Forelimb muscle (tissue), 1 donor: ENCODE data around the gene MIER1. TPM values are rescaled to one million over a fixed set of nuclear protein-coding genes. Genes with fewer than 3 reads are reported as not detected.
A peak's percentile ranks its signal among the peaks of the same experiment; 100 is the strongest.
"Not testable (repeated sequence)": the region's sequence is repeated elsewhere in the genome, so short reads cannot be mapped to it uniquely, and the experiment has no call there.

ENCODE experiments used
- DNase-seq: peaks from one replicate; pipeline ENCODE4 v3.0.0-alpha.2; 2013; ENCODE audit warnings: low read depth
- polyA plus RNA-seq: library from polyadenylated mRNA; unstranded; fragments of 120-200 nt; gene quantifications from one replicate; pipeline ENCODE4 v1.2.1, GENCODE V29; 2013; ENCODE audit not compliant: insufficient read length

The MIER1 gene
- 22.8 TPM for polyA plus RNA-seq

GRCh38 chr1:66924756-66925557, at the start of gene MIER1, which contains the start of gene DNAI4:
MIER1 (plus strand) TSS chr1:66924990; CDS start chr1:66925029, 39 bp downstream.
DNAI4 (minus strand) TSS chr1:66924856; CDS start chr1:66924831, 25 bp downstream.
- peak; percentile 90 for DNase-seq

- no peak for DNase-seq
Measured at GRCh38 chr1:66876664-66877063, 48.1 kb upstream of the MIER1 start.

- DNase-seq = no peak
Measured at GRCh38 chr1:66889030-66889429, 35.8 kb upstream of the MIER1 start.

GRCh38 chr1:66890621-66891020, 34.2 kb upstream of the MIER1 start:
- DNase-seq = no peak

GRCh38 chr1:66893712-66894111, 31.1 kb upstream of the MIER1 start:
- DNase-seq = no peak

GRCh38 chr1:66915203-66915602, 9.6 kb upstream of the MIER1 start:
- DNase-seq = not testable (repeated sequence)

- DNase-seq = no peak
Measured at GRCh38 chr1:66916320-66916719, 8.5 kb upstream of the MIER1 start.

GRCh38 chr1:66917476-66917875, 7.3 kb upstream of the MIER1 start:
- DNase-seq = no peak

GRCh38 chr1:66919063-66919462, 5.7 kb upstream of the MIER1 start:
- no peak for DNase-seq

- DNase-seq = no peak
Measured at GRCh38 chr1:66919828-66920227, 5.0 kb upstream of the MIER1 start.

GRCh38 chr1:66920543-66920942, 4.2 kb upstream of the MIER1 start:
- no peak for DNase-seq

- DNase-seq = no peak
Measured at GRCh38 chr1:66925558-66925910, 744 bp downstream of the MIER1 start.

GRCh38 chr1:66925944-66926343, 1.2 kb downstream of the MIER1 start:
- no peak for DNase-seq

- no peak for DNase-seq
Measured at GRCh38 chr1:66927528-66927927, 2.7 kb downstream of the MIER1 start.

- no peak for DNase-seq
Measured at GRCh38 chr1:66929146-66929688, 4.4 kb downstream of the MIER1 start.

- DNase-seq = no peak
Measured at GRCh38 chr1:66929691-66929998, 4.9 kb downstream of the MIER1 start.

- DNase-seq = peak; percentile 79
Measured at GRCh38 chr1:66929999-66930822, 5.4 kb downstream of the MIER1 start.

GRCh38 chr1:66930823-66931174, 6.0 kb downstream of the MIER1 start:
- DNase-seq = no peak

- DNase-seq = no peak
Measured at GRCh38 chr1:66931590-66931989, 6.8 kb downstream of the MIER1 start.

- DNase-seq = no peak
Measured at GRCh38 chr1:66932291-66932690, 7.5 kb downstream of the MIER1 start.

GRCh38 chr1:66933887-66934700, 9.3 kb downstream of the MIER1 start:
- no peak for DNase-seq
